GM18858 (cell line): ENCODE data around the gene ILK.

Experiments used
- ATAC-seq: cut with Tn5 transposase; IDR thresholded peaks from one replicate; pipeline ENCODE4 v1.9.1; 2021; ENCODE audit not compliant: unreplicated experiment

ILK gene

GRCh38 chr11:6654281-6655019 is 50.9 kb downstream of the ILK start:
- no peak for ATAC-seq

- no peak for ATAC-seq
These were observed 51.6 kb downstream of the ILK start for GRCh38 chr11:6655020-6655789.

- ATAC-seq: no peak
These were observed 52.4 kb downstream of the ILK start, which contains the start of gene DCHS1 for GRCh38 chr11:6655790-6656583. Gene DCHS1, minus strand, starts transcription at chr11:6655809. Its CDS starts 14,196 bp downstream, at chr11:6641613.

- no peak for ATAC-seq
These were observed 53.0 kb downstream of the ILK start for GRCh38 chr11:6656584-6656915.

GRCh38 chr11:6656936-6657335 is 53.4 kb downstream of the ILK start:
- no peak for ATAC-seq

- no peak for ATAC-seq
These were observed 53.8 kb downstream of the ILK start for GRCh38 chr11:6657346-6657745.

GRCh38 chr11:6658647-6659046 is 55.1 kb downstream of the ILK start:
- no peak for ATAC-seq
